Stimulated activated naive CD8-positive, alpha-beta T cell treated with anti-CD3 and anti-CD28 coated beads, Interleukin-15, amount 100 ng/mL, for 72 hours (primary cell): ENCODE measurements around the gene NOP58.
A peak's percentile ranks its signal among the peaks of the same experiment; 100 is the strongest.
"Not testable (repeated sequence)": the region's sequence is repeated elsewhere in the genome, so short reads cannot be mapped to it uniquely, and the experiment has no call there.

Experiments
- ATAC-seq: fragments of 150-1000 bp; cut with Tn5 transposase; 2 replicates; pipeline ENCODE4 v1.10.0; 2021; ENCODE audit warnings: mild to moderate bottlenecking, moderate library complexity
- DNase-seq, 2 donors: peaks; one replicate each; pipeline ENCODE4 v3.0.0; 2021 to 2022
- H3K27ac Mint-ChIP-seq, 2 donors: one replicate each; pipeline ENCODE4 v1.8.0; 2022; ENCODE audit warnings: mild to moderate bottlenecking in 2 of 2, mixed read lengths in 2 of 2, moderate library complexity in 2 of 2
- H3K27me3 Mint-ChIP-seq: one replicate; pipeline ENCODE4 v1.8.0; 2022; ENCODE audit warnings: mixed read lengths
- H3K4me1 Mint-ChIP-seq: one replicate; pipeline ENCODE4 v1.8.0; 2022; ENCODE audit warnings: mild to moderate bottlenecking, mixed read lengths
- H3K4me3 Mint-ChIP-seq, 2 donors: one replicate each; pipeline ENCODE4 v1.8.0; 2022; ENCODE audit warnings: mild to moderate bottlenecking in 2 of 2, mixed read lengths in 2 of 2, moderate library complexity in 1 of 2
- H3K9me3 Mint-ChIP-seq, 2 donors: one replicate each; pipeline ENCODE4 v1.8.0; 2022; ENCODE audit warnings: mixed read lengths in 2 of 2

NOP58 gene

DNA sequence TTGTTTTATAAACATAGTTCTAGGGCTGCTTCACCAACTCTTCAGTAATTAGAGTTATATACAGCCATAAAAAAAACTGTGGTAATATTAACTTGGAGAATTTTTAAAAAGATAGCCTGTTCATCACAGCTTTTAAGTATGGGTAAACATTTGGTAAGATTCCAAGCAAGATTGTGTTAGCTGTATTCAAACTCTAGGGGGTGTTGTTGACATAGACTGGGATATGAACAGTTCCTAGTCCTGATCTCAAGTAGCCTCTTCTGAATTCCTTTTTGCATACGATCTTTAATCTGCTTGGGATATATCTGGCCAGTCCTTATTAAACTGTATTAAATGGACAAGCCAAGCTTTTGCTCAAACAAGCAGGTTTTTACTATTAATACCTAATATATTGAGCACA, 13.4 kb downstream of the NOP58 start:
- no peaks in the 10 kb centered on the region for H3K27me3 Mint-ChIP-seq
- no peaks in the 10 kb centered on the region for H3K9me3 Mint-ChIP-seq
- peak overlapping the region; percentile 97 to 98 for H3K27ac Mint-ChIP-seq
- no peak overlapping the region for H3K4me3 Mint-ChIP-seq
- DNase-seq = no peak
- peaks cover 38% of the 10 kb centered on the region for H3K4me1 Mint-ChIP-seq
- no peak for ATAC-seq

DNA sequence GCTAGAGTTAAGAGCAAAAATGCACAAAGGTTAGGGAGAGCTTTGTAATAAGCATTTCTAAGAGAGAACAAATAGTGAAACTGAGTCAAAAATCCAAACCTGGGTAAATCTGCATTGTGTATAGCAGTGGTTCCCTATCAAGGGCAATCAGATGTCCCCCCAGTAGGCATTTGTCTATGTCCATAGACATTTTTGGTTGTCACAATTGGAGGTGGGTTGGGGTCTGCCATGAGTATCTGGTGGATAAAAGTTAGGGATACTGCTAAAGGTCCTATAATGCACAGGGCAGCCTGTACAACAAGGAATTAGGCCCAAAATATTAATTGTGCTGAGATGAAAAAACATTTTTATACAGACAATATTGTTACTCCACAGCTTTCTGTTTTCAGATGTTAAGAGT, 21.0 kb downstream of the NOP58 start:
- ATAC-seq (no peak), DNase-seq (no peak)
- Mint-ChIP-seq H3K27ac (peak overlapping the region in 1 of 2 donors; percentile 76), H3K27me3 (no peaks in the 10 kb centered on the region), H3K9me3 (no peaks in the 10 kb centered on the region), H3K4me1 (peaks cover 7% of the 10 kb centered on the region), H3K4me3 (no peak overlapping the region)

DNA sequence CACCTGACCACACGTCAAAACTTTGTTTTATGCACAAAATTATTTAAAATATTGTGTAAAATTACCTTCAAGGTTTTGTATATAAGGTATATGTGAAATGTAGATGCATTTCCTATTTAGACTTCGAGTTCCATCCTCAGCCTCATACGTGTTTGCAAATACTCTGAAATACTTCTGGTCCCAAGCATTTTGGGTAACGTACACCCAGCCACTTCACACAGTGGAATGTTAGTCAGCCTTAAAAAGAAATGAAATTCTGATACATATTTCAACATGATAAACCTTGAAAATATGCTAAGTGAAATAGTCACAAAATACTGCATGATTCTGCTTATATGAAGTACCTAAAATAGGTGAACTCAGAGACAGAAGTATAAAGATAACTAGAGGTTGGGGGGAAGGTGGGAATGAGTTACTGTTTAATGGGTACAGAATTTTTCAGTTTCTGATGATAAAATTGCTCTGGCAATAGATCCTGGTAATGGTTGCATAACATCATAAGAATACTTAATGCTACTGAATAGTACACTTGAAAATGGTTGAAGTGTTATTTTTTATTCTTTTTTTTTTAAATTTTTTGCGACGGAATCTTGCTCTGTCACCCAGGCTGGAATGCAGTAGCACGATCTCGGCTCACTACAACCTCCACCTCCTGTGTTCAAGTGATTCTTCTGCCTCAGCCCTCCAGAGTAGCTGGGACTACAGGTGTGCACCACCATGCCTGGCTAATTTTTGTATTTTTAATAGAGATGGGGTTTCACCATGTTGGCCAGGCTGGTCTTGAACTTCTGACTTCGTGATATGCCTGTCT, 24.0 kb downstream of the NOP58 start:
- DNase-seq = no peak
- peaks cover 21% of the 10 kb centered on the region for H3K4me1 Mint-ChIP-seq
- no peaks in the 10 kb centered on the region for H3K9me3 Mint-ChIP-seq
- H3K27ac Mint-ChIP-seq = no peak overlapping the region
- no peak overlapping the region for H3K4me3 Mint-ChIP-seq
- no peaks in the 10 kb centered on the region for H3K27me3 Mint-ChIP-seq
- no peak for ATAC-seq

DNA sequence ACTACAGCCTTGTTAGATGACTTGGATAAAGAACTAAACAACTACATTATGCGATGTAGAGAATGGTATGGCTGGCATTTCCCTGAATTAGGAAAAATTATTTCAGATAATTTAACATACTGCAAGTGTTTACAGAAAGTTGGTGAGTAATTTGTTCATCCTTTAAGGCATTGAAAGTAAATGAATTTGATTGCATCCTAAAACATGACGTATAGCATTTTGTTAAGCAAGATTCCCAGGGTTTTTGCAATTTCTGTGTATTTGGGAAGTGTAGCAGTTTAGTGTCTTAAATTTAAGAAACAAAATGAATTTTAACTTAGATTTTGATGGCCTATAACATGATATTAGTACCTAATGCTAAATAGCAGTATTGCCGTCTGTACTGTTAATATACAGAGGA, 24.8 kb downstream of the NOP58 start:
- peaks cover 28% of the 10 kb centered on the region for H3K4me1 Mint-ChIP-seq
- H3K27ac Mint-ChIP-seq = no peak overlapping the region
- H3K4me3 Mint-ChIP-seq = no peak overlapping the region
- no peak for DNase-seq
- H3K27me3 Mint-ChIP-seq = no peaks in the 10 kb centered on the region
- no peaks in the 10 kb centered on the region for H3K9me3 Mint-ChIP-seq
- ATAC-seq = no peak

DNA sequence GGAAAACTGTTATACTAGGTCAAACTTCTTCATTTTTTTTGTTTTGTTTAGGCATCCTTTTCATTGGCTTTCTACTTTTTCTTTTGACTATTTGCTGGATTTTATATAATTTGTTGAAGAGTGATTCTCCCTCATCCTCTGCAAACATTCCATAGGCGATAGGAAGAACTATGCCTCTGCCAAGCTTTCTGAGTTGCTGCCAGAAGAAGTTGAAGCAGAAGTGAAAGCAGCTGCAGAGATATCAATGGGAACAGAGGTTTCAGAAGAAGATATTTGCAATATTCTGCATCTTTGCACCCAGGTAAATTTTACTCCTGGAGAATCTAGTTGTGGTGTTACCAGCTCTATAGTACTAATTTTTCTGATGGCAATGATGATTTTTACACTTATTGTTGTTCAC, 25.4 kb downstream of the NOP58 start:
- ATAC-seq (no peak), DNase-seq (no peak)
- H3K27ac Mint-ChIP-seq = no peak overlapping the region
- H3K27me3 Mint-ChIP-seq = no peaks in the 10 kb centered on the region
- H3K4me1 Mint-ChIP-seq = peaks cover 33% of the 10 kb centered on the region
- H3K4me3 Mint-ChIP-seq = no peak overlapping the region
- no peaks in the 10 kb centered on the region for H3K9me3 Mint-ChIP-seq

DNA sequence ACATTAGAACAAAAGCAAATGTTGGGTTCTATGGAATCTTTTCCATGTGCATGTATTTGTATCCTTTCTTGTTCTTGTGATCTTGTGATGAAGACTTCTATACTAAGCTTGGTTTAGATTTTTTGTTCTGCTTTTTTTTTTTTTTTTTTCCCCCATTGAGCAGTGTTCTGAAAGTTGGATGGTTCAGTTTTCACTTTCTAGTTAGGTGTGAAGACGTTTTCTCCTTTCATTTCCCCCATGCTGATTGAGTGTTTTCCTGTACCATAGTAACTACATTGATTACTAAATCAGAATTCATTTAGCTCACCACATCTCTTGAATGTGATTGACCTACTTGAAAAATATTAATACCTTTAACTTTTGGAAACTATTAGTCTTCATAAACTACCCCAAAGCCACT, 34.1 kb downstream of the NOP58 start:
- H3K27me3 Mint-ChIP-seq = no peaks in the 10 kb centered on the region
- no peak for DNase-seq
- no peaks in the 10 kb centered on the region for H3K9me3 Mint-ChIP-seq
- H3K4me1 Mint-ChIP-seq = peaks cover 60% of the 10 kb centered on the region
- H3K4me3 Mint-ChIP-seq = peak overlapping the region; percentile 2 to 11
- peak overlapping the region in 1 of 2 donors; percentile 2 for H3K27ac Mint-ChIP-seq
- peak; percentile 98 for ATAC-seq

DNA sequence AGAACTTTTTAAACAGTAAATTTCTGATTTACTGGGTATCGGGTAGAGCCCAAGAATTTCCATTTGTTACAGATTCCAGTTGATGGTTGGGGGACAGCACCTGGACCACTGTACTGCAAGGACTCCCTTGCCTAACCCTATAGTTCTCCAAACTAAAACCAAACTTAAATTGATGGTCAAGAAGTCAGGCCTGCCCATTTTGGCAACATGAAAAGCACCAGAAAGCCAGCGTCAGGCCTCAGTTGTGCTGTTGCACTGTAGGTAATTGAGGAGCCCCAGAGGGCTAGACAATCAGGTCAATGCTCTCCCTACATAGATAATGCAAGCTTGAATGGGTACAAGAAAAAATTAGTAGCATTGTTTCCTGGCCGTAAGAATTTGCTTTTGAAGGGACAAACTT, 40.5 kb downstream of the NOP58 start:
- H3K4me3 Mint-ChIP-seq = no peak overlapping the region
- H3K27ac Mint-ChIP-seq = no peak overlapping the region
- H3K27me3 Mint-ChIP-seq = no peaks in the 10 kb centered on the region
- DNase-seq = no peak
- peaks cover 11% of the 10 kb centered on the region for H3K4me1 Mint-ChIP-seq
- ATAC-seq = no peak
- H3K9me3 Mint-ChIP-seq = no peaks in the 10 kb centered on the region

DNA sequence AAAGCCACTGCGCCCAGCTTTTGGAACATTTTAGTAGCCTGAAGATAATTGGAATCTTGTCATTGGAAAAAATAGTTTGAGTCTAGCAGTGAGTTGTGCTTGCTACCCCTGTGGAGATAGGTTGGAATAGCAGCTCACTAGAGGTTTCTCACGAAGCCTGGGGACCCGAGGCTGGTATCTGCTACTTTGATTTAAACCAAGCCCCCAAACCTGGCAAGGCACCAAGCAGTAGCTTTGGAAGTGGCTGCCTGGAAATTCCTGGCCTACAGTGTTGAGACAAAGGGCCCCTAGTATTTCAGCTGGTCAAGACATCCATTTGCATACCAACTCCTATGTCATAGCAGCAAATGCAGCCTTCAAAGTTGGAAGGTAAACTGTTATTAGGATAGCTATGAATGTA, 42.1 kb downstream of the NOP58 start:
- Mint-ChIP-seq H3K9me3 (no peaks in the 10 kb centered on the region), H3K27ac (peak overlapping the region in 1 of 2 donors; percentile 40), H3K4me3 (no peak overlapping the region), H3K27me3 (no peaks in the 10 kb centered on the region), H3K4me1 (peaks cover 2% of the 10 kb centered on the region)
- DNase-seq (no peak), ATAC-seq (no peak)

DNA sequence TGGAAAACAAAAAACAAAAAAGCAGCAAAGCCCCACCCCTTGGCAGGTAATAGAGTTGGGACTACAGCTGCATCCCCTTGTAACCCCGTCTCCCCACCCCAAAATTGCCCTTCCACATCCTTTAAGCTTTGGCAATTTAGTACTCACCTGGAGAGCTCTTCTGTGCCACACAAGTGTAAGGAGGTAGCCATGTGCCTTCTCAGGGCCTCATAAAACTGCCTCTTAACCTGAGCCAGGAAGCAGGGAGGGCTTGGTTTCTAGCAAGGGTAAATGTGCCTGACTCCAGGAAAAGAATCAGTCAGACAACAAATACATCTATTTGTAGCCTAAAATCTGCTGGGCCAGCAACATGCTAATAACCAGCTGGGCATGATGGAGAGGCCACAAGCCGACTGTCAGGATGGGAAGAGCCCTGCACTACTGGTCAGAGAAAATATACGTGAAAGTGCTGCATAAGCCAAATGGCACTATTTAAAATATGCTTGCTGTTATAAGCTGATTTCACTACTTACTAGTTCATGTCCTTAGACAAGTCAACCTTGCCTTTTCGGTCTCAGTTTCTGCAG, 46.3 kb downstream of the NOP58 start:
- Mint-ChIP-seq H3K9me3 (no peaks in the 10 kb centered on the region), H3K4me1 (no peaks in the 10 kb centered on the region), H3K4me3 (no peak overlapping the region), H3K27ac (no peak overlapping the region), H3K27me3 (no peaks in the 10 kb centered on the region)
- no peak for DNase-seq
- ATAC-seq = no peak

DNA sequence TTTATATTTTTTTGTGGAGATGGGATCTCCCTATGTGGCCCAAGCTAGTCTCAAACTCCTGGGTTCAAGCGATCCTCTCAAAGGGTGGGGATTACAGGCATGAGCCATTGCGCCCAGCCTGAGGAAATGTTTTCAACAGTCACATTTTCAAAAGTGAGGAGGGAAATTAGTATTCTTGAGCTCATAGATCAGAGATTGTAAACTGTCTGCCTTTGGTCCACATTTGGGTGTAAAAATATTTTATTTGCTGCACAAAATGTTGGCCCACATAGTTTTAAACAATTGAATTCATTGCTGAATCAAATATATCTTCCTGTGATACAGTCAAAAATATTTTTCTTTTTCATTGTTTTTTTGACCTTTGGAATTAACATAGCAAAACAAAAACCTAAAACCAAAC, 48.6 kb downstream of the NOP58 start:
- H3K9me3 Mint-ChIP-seq = no peaks in the 10 kb centered on the region
- no peaks in the 10 kb centered on the region for H3K27me3 Mint-ChIP-seq
- no peaks in the 10 kb centered on the region for H3K4me1 Mint-ChIP-seq
- H3K4me3 Mint-ChIP-seq = no peak overlapping the region
- no peak for ATAC-seq
- no peak for DNase-seq
- peak overlapping the region in 1 of 2 donors; percentile 74 for H3K27ac Mint-ChIP-seq

DNA sequence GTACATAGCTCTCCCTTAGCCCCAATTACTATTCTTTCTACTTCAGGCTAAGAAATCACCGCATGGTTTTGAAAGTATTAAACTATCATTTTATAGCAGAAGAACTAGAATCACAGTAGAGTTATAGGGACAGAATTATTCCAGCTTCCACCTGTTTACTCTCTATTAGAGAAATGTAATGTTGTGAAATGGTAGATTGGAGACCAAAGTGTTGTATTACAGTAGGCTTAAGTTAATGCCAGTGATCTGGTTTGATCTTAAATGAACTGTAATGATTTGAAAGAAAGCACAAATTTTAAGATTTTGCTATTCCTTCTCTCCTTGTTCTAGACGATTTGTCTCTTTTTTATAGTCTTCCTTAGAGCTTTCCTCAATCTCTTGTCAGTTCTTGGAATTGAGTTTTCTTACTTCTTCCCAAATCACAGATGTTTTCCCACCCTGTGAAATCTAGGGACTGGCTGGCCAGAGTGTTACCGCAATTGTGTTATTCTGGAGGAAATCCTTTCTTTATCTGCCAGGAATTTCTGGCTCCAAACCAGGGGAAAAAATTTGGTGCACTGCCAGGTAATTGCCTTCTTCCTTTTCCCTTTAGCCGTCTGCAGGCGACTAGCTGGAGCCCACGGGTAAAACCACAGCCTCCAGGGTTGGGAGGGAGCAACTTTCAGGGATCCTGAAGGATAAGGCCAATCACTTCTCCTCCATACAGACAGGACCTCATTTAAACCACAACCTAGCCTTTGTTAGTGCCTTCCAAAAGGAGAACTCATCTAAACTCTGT, 51.7 kb downstream of the NOP58 start:
- Mint-ChIP-seq H3K4me3 (no peak overlapping the region), H3K4me1 (no peaks in the 10 kb centered on the region), H3K9me3 (no peaks in the 10 kb centered on the region), H3K27me3 (no peaks in the 10 kb centered on the region), H3K27ac (peak overlapping the region in 1 of 2 donors; percentile 19)
- no peak for DNase-seq
- no peak for ATAC-seq

DNA sequence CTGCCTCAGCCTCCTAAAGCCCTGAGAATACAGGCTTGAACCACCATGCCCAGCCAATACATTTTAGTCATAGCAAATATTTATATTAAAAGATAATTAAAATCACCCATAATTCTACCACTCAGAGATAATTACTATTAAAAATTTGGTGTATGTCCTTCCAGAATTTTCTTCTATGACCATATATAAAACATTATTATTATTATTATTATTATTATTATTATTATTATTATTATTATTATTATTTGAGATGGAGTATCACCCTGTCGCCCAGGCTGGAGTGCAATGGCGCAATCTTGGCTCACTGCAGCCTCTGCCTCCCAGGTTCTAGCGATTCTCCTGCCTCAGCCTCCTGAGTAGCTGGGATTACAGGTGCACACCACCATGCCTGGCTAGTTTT, 54.8 kb downstream of the NOP58 start:
- H3K9me3 Mint-ChIP-seq, DNase-seq, H3K27me3 Mint-ChIP-seq, ATAC-seq, H3K4me1 Mint-ChIP-seq, H3K4me3 Mint-ChIP-seq, H3K27ac Mint-ChIP-seq: not testable (repeated sequence)

DNA sequence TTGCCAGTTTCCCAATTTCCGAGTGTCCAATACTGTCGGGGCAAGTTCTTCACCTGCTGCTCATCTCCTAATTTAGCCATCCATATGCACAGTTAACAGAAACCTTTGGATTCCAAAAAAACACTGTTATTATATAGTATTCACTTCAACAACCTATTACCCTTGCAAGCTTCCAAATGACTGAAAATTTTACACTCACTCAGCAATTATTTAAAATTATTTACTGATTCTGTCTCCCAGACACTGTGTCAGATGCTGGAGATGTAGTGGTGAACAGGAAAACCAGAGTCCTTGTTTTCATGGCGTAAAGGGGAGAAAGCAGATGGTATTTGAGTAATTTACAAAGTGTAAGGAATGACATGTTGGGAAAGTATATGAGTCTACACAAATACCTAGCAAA, 56.9 kb downstream of the NOP58 start:
- Mint-ChIP-seq H3K4me1 (no peaks in the 10 kb centered on the region), H3K27ac (peak overlapping the region in 1 of 2 donors; percentile 44), H3K4me3 (no peak overlapping the region), H3K27me3 (no peaks in the 10 kb centered on the region), H3K9me3 (no peaks in the 10 kb centered on the region)
- ATAC-seq = no peak
- DNase-seq = no peak

DNA sequence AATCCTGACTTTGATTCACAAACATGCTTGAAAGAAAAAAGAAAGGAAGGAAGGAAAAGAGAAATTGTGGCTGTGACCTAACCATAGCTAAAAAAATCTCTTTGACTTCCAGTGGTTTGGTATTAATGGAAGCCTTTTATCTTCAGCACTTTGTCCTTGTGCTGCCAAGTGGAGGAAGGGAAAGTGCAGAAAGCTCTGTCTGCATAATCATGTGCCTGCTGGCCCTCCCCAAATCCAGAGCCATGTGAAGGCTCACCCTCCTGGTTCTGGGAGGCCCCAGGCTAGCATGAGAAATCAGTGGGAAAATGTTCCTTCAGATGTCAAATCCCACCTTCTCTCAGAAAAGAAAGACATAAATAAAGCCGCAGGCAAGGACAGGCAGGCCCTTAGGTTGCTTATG, 62.3 kb downstream of the NOP58 start:
- Mint-ChIP-seq H3K27me3 (no peaks in the 10 kb centered on the region), H3K27ac (no peak overlapping the region)
- ATAC-seq = no peak

DNA sequence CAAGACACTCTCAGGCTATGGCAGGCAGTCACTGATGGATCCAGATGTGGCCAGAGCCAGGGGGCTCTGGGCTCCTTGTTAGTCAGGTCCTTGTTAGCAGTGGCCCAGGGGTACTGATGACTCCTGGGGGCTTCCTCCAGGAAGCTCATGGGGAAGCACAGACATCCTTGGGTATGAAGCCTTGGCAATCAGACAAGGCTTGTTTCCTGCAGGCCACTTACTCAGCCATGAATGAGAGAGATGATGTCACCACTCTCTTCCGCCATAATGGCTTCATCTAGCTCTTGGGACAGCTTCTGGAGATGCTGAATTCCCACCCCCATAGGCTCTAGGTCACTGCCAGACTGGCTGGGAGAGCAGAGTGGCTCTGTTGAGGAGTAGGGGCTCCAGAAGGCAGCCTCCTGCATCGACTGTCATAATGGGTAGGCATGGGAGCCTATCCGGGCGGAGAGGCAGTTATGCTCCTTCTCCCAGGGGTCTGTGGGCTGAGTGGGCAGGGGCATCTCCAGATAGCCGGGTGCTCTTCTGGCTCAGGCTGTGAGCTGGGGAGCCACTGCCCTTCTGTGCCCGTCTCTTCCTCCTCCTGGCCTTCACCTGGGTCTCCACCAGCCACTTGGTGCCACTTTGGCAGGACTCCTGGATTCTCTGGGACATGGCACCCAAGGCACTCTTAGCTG, 70.4 kb downstream of the NOP58 start:
- no peak for ATAC-seq
- no peaks in the 10 kb centered on the region for H3K4me1 Mint-ChIP-seq
- no peak overlapping the region for H3K27ac Mint-ChIP-seq
- no peaks in the 10 kb centered on the region for H3K9me3 Mint-ChIP-seq
- no peak for DNase-seq
- no peaks in the 10 kb centered on the region for H3K27me3 Mint-ChIP-seq
- no peak overlapping the region for H3K4me3 Mint-ChIP-seq

More for the DNA sequence above, 62.3 kb downstream of the NOP58 start:
- H3K4me1 Mint-ChIP-seq = no peaks in the 10 kb centered on the region
- no peak for DNase-seq
- no peak overlapping the region for H3K4me3 Mint-ChIP-seq
- no peaks in the 10 kb centered on the region for H3K9me3 Mint-ChIP-seq

DNA sequence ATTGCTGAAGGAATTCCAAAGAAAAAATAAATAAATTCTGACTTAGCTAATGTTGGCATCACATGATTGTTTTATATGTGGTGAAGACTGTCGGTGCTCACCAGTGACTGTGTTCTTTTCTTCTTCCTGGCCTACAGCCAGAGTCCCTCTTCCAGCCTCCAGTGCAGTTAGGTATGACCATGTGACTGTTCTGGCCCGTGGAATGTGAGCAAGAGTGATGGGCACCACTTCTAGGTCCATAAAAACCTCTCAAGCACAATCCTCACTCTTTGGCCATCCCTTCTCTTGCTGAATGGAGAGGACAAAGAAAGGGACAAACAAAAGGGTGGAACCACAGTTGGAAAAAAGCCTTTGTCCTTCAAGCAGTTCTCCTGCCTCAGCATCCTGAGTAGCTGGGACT, 71.6 kb downstream of the NOP58 start:
- no peaks in the 10 kb centered on the region for H3K9me3 Mint-ChIP-seq
- H3K27ac Mint-ChIP-seq = no peak overlapping the region
- H3K4me3 Mint-ChIP-seq = no peak overlapping the region
- DNase-seq (no peak), ATAC-seq (no peak)
- no peaks in the 10 kb centered on the region for H3K27me3 Mint-ChIP-seq
- H3K4me1 Mint-ChIP-seq = no peaks in the 10 kb centered on the region
